Activated CD4-positive, alpha-beta T cell treated with anti-CD3 and anti-CD28 coated beads, Interleukin-2, amount 50 U/mL, for 4 hours (primary cell): ENCODE results near the gene SUGP1.

Source experiments
- DNase-seq, 2 experiments: peaks; one replicate each; pipeline ENCODE4 v3.0.0-alpha.2; 2020

The SUGP1 gene

DNA sequence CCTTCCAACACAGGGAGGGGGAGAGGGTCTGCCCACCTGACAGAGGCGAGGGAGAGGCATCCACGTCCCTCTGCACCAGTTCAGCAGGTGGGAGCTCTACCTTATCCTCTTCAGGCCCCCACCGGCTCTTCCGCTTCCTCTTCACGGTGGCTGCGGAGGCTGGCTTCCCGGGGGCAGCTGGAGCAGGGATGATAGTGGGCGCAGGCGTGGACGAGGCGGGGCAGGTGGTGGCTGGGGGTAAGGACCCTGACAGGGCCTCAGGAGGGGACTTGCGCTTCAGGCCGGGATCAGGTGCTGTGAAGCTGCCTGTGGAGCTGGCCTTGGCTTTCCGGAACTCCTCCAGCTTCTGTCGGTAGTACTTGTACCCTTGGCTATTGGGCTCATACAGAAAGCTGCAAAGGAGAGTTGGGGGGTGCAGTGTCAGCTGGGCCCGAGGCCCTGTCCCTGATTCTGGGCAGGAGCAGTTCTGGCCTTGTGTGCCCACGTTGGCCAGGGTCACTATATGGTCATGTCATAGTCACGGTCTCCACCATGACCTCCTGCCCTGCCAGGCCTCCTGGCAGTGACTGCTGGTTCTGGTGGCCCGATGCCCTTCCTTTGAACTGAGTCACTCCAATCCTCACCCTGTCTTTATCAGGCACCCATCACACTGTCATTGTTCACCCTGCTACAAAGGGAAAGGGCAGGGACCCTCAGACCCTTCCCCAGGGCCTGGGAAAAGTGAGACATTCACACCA lies 23.2 kb downstream of the SUGP1 start:
- no peak for DNase-seq

DNA sequence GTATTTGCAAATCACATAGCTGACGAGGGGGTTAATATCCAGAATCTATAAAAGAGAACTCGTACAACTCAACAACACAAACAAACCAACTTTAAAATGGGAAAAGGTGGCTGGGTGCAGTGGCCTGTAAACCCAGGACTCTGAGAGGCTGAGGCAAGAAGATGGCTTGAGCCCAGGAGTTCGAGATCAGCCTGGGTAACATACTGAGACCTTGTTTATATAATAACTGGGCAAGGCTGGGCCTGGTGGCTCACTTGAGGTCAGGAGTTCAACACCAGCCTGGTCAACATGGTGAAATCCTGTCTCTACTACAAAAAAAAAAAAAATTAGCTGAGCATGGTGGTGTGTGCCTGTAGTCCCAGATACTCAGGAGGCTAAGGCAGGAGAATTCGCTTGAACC lies 25.4 kb downstream of the SUGP1 start:
- no peak for DNase-seq

DNA sequence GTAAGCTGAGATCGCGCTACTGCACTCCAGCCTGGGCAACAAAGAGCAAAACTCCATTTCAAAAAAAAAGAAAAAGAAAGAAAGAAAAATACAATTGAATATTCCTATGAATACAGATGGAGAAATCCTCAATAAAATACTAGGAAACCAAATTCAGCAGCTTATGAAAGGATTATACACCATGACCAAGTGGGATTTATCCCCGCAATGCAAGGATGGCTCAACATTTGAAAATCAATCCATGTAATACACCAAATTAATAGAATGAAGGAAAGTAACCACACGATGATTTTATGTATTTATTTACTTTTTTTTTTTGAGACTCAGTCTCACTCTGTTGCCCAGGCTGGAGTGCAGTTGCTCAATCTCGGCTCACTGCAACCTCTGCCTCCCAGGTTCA lies 27.7 kb downstream of the SUGP1 start:
- DNase-seq, result no peak

- no peak for DNase-seq
These were observed 34.6 kb downstream of the SUGP1 start for GRCh38 chr19:19285686-19286085.

DNA sequence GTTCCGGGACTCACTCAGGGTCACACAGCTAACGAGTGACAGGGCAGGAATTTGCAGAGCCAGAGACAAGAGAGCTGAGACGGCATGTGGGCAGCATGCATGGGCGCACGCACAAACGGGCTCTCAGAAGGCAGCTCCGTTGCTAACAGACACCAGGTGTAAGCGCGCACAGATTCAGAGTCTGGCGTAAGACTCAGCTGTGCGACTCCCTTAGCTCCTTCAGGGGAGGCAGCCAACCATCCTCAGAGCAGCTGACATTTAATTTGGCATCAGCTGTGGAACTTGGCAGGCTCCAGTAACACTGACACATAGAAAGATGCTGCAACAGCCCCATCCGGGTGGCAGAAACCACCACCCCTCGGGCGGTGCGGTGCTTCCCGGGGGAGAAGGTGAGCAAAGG lies 39.7 kb downstream of the SUGP1 start:
- DNase-seq, result no peak

DNA sequence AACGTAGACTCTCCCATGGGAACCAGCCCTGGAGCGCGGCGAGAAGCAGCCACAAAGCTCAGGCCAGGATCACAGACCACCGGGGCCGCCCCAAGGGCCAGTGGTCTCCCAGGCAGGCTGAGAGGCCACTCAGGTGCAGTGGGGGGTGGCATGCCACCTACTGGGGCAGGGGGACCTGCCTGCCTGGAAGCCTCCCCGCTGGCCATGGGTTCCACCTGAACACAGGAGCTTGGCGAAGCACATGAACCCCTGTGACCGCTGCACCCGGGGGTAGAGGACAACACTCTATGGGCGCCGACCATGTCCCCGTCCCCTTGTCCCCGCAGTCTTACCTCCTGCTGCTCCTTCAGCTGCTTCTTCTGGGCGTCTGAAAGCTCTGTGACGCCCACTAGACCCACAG lies 40.5 kb downstream of the SUGP1 start:
- no peak for DNase-seq

- DNase-seq, result no peak
These were observed 41.2 kb downstream of the SUGP1 start for GRCh38 chr19:19279062-19279612.

DNA sequence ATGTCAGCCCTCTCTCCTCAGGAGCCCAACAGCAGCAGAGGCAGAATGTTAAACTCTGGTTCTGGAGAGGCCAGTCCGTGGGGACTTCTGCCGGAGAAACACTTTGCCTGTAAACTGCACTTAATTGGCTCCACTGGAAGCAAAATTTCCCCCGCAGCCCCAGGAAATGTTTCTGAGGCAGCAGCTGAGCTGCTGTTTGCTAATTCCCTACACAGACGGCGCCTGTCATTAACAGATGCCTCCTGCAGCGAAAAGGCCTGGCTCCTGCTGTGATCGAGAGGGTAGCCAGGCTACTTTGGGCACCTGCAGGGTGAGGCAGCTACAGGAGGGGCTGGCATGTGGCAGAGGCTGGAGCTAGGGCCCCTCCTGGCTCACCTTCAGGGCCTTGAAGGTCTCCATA lies 42.0 kb downstream of the SUGP1 start:
- no peak for DNase-seq

- no peak for DNase-seq
These were observed 43.5 kb downstream of the SUGP1 start for GRCh38 chr19:19276851-19277250.

- DNase-seq, result no peak
These were observed 43.9 kb downstream of the SUGP1 start for GRCh38 chr19:19276386-19276785.

- DNase-seq, result no peak
These were observed 45.4 kb downstream of the SUGP1 start for GRCh38 chr19:19274716-19275565.

GRCh38 chr19:19274146-19274545 lies 46.2 kb downstream of the SUGP1 start:
- no peak for DNase-seq

DNA sequence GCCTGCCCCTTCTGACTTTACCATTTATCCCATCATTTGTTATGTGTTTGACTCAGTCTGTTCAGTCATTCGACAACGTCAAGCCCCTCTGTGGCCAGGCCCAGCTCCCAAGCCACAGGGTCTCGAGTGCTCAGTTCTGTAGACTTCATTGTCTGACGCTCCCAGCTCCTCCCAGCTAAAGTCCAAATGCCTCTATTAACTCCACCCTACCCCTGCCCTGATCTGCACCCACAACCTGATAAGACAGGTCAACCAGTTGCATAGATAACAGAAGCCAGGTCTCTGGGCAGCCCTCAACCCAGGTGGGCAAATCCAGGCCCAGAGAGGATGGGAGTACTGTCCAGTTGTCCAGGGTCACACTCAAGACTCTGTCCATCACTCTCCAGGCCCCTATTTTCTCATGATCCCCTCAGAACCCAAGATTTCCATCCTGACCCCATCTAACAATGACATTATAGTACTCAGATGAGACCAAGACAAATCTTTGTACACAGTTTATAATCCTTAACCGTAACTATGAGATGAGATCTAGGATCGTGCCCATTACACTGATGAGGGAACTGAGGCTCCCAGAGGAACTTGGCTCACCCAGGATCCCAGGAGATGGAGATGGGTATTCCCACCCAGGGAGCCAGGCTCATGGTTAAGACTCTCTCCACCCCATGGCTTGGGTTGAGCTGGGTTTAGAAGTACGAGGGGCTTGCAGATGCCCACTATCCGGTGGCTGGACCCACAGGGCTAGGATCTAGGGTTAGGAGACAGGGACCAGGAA lies 48.3 kb downstream of the SUGP1 start:
- no peak for DNase-seq

DNA sequence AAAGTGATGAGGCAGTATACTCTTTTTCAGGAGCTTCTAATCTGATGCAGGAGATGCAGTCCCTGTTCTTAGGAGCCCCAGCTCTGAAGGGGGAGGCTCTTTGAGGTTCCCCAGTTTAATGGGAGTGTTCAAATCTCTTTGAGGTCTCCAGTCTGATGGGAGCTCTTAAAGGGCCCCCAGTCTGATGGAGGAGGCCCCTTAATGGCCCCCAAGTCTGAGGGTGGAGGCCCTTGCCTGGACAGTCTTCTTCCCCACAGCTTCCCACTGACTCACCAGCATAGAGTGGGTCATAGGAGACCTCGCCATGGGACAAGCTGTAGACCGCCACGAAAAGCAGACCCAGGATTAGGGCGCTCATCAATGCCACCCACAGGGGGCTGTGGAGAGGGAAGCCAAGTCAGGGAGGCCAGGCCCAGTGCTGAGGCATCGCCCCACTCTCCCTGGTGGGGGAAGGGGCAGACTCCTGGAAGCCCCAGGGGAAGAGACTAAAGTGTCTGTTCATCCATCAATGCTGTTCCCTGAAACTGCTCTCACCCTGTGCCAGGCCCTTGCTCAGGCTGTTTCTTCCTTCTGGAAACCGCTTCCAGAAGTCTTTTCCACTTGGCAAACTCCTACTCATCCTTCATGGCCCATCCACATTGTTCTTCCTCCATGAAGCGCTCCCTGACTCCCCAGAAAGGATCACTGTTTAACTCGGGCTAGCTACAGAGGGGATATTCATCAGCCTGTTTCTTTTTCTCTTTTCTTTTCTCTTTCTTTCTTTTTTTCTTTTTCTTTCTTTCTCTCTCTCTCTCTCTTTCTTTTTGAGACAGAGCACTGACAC lies 49.3 kb downstream of the SUGP1 start:
- no peak for DNase-seq

DNA sequence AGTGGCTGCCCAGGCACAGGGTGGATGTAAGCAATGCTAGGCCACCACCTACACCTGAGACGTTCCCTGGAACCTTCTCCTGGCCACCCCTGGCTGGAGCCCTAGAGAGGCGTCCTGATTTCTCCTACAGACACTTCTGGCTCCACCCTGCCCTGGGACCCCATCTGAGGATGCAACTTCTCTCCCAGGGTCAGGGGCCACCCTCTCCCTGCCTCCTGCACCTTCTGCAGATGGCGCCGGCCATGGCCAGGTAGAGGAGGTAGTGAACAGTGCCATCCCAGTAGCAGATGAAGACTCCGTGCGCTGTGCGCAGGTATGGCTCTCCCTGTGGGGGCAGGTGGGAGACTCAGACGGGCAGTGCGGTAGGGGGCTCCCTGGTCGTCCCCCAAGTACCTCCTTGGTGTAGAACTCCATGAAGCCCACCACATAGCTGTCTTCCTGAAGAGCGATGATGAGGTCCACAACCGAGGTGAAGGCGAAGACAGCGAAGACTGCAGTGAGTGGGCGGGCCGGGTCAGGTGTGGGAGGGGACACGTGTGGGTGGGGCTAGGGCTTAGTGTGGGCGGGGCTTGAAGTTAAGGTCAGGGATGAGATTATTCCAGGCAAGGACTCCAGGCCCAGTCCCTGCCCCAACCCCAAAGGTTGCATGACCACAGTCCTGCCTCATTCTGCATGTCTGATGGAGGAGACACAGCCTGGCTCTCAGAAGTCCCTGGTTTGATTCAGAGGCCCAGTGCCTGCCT lies 50.2 kb downstream of the SUGP1 start:
- no peak for DNase-seq

- DNase-seq, result no peak
These were observed 51.6 kb downstream of the SUGP1 start for GRCh38 chr19:19268453-19269385.

DNA sequence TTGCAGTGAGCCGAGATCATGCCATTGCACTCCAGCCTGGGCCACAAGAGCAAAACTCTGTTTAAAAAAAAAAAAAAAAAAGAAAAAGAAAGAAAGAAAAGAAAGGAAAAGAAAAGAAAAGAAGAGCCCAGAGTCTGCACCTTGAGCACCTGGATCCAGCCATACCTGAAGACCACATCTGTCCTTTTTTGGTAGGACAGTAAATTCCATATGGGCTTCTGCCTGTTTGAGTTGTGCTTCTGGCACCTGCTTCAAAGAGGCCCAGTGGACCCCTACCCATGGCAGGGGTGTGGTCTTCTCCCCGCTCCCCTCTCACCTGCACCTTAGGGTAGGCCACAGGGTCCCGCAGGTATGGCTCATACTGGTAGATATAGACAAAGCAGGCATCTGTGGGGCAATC lies 53.0 kb downstream of the SUGP1 start:
- no peak for DNase-seq

DNA sequence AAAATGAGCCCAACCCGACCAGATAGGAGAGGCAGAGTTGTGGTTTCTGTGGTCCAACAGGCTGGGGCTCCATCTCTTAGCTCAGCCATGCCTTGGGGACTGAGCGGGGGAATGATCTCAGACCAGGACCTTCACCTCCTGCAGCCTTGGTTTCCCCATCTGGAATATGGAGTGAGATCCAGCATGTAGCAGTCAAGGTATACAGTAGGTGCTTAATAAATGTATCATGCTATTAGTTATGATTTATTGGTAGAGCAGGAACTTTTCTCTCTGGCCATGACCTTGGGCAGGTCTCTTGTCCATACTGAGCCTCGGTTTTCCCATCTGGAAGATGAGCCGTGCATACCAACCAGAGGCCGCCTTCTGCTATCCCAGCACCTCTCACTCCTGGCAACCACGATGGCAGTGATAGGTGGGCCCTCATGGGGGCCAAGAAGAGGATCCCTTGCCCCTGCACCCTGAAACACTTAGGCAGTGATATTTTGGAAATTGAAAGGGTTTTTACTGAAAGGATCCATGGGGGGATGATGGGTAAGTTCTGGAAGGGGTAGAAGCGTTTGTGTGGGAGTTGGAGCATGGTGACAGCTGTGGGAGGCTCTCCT lies 56.3 kb downstream of the SUGP1 start:
- DNase-seq, result no peak

- DNase-seq, result no peak
These were observed 57.9 kb downstream of the SUGP1 start for GRCh38 chr19:19262190-19263057.
